Measurements from ENCODE around the gene PACSIN2.

The PACSIN2 gene

DNA sequence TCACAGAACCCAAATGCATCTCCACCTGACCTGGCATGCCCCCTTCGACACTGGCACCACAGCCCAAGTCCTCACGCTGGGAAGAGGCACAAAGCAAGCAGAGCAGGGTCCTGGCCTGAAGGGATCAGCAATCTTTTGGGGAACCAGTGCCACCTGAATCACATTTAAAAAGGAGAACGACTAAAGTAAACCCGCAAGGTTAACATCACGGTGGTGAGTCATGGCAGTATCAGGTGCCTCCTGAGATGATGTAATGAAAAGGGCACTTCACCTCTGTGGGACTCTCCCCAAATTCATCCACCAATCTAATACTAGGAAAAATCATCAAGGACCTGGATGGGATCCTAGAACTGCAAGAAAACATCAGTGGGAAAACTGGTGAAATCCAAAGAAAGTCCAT, 44.9 kb downstream of the PACSIN2 start:
- TF ChIP-seq, protein P1, sequence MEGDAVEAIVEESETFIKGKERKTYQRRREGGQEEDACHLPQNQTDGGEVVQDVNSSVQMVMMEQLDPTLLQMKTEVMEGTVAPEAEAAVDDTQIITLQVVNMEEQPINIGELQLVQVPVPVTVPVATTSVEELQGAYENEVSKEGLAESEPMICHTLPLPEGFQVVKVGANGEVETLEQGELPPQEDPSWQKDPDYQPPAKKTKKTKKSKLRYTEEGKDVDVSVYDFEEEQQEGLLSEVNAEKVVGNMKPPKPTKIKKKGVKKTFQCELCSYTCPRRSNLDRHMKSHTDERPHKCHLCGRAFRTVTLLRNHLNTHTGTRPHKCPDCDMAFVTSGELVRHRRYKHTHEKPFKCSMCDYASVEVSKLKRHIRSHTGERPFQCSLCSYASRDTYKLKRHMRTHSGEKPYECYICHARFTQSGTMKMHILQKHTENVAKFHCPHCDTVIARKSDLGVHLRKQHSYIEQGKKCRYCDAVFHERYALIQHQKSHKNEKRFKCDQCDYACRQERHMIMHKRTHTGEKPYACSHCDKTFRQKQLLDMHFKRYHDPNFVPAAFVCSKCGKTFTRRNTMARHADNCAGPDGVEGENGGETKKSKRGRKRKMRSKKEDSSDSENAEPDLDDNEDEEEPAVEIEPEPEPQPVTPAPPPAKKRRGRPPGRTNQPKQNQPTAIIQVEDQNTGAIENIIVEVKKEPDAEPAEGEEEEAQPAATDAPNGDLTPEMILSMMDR (IDR thresholded peaks at IDR 0.05; ENCODE audit: extremely low read depth, missing control alignments): no peak
- DNase-seq (ENCODE audit: low spot score): no peak

DNA sequence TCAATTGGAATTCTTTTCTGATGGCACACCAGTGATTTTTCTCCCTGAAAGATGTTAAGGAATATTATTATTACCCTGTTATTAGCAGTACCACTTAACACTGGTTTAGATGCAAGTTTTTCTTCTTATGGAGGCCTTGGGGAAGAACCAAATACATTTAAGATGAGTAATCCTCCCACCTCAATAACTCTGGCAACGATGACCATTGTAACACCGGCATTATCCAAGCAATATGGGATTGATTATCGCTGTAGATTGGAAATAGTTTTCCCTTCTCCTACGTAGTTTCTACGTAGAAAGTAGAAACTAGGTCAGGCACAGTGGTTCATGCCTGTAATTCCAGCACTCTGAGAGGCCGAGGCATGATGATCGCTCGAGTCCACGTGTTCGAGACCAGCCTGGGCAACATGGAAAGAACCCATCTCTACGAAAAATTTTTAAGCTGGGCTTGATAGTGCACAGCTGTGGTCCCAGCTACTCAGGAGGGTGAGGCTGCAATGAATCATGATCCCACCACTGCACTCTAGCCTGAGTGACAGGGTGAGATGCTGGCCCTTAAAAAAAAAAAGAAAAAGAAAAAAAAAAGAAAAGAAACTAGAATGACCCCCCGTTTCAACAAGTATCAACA, 45.5 kb downstream of the PACSIN2 start:
- TF ChIP-seq, protein P1 (IDR thresholded peaks at IDR 0.05; ENCODE audit: extremely low read depth, missing control alignments): no peak
- DNase-seq (ENCODE audit: low spot score): no peak

DNA sequence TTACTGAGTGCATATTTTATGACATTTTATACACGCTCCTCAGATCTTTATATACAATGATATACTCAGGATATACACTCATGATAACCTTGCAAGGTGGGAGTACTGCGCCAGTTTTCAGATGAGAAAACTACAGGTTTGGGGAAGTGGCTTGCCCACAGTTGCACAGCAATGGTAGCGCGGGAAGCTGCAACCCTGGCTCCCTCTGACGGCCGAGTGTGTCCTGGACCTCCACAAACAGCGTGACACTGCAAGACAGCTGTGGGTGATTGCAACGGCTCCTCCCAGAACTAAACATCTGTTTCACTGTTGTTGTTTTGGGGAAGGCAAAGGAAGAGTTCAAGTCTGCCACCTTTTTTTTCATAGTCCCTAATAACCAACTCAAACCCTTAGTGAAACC, 47.0 kb downstream of the PACSIN2 start:
- TF ChIP-seq, protein P1 (IDR thresholded peaks at IDR 0.05; ENCODE audit: extremely low read depth, missing control alignments): no peak
- peak; percentile 55 for DNase-seq (ENCODE audit: low spot score)

DNA sequence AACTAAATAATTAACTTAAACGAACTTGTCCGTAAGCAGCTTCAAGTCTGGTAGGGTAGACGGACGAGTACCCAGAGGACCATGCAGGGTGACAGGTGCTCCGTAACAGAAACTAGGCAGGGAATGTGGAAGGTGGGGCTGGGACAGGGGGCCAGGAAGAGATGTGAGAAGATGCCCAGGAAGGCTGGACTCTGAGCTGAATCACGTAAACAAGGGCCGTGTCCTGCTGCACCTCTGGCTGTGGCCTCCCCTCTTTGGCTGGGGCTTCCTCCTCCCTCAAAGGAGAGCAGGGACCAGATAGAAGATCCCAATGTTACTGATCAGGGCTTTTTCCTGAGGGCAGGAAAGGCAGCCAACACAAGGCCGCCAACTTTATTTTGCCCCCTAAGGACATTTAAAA, 47.9 kb downstream of the PACSIN2 start:
- TF ChIP-seq, protein P1 (IDR thresholded peaks at IDR 0.05; ENCODE audit: extremely low read depth, missing control alignments): no peak
- DNase-seq (ENCODE audit: low spot score): no peak

DNA sequence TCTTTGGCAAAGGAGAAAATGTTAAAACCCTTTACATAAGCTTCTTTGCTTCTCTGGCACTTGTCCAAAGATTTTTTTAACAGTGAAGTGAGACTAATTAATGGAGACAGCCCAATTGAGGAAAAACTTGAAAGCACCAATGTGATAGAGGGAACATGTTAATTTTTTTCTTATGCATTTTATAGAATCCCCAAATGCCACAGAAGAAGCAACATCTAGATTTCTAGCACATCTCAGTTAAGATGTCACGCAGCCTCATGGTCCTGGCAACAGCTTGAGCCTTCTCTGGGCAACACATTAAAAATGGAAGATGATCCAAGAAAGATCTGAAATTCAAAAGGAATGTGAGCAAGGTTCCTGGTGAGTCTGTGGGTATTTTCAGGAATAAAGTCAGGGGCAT, 48.5 kb downstream of the PACSIN2 start:
- TF ChIP-seq, protein P1 (IDR thresholded peaks at IDR 0.05; ENCODE audit: extremely low read depth, missing control alignments): no peak
- DNase-seq (ENCODE audit: low spot score): no peak

DNA sequence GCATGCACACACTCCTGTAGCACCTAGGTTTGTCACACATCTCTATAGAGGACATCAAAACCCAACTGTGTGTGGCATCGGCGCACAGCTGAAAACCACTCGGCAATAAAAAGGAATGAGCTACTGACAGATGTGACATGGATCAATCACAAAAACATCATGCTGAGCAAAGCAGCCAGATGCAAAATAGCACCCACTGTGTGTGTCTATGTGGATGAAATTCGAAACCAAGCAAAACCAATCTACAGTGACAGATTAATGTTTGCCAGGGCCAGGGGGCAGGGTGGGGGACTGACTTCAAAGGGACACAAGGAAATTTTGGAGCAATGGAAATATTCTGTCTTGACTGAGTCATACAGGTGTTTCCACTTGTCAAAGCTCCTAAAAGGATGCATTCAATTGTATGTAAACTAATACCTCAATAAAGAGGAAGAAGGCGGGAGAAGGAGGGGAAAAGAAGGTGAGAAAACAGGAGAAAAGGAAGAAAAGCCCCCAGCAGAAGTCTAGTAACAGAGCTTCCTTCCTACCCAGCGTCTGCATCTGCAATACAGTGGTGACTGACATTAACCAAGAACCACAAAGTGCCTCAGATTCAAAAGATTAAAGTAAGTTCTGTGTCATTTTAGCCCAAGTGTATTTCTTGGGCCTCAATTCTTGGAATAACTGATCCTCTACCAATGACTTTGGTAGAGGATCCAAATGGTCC, 49.8 kb downstream of the PACSIN2 start:
- TF ChIP-seq, protein P1 (IDR thresholded peaks at IDR 0.05; ENCODE audit: extremely low read depth, missing control alignments): no peak
- DNase-seq (ENCODE audit: low spot score): peak; percentile 61

DNA sequence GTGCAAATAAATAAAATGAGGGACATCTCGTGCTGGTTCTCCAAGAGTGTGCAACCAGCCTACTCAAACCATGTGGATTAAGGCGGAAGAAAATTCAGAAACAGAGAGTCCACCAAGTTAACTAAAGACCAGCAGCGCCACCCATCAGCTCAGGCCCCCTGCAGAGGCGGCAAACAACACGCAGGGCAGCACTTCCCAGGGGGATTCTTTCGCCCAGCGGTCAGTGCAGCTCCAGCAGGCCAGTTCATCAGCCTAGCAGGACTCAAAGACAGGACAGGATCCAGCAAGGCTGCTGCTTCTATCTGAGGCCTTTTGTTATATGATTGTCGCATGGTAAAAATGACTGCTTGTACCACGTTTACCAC, 51.7 kb downstream of the PACSIN2 start:
- DNase-seq (ENCODE audit: low spot score): no peak
- TF ChIP-seq, protein P1 (IDR thresholded peaks at IDR 0.05; ENCODE audit: extremely low read depth, missing control alignments): no peak
